OCI-LY7 (cell line): ENCODE measurements around the gene SPG11. TPM values are rescaled to one million over a fixed set of nuclear protein-coding genes. Genes with fewer than 3 reads are reported as not detected.

Source experiments
- BruUV-seq: library from RNA; stranded (reverse); fragments of 400-500 nt; replicated peaks from 2 replicates; lab custom pipeline; 2021; lab: Mats Ljungman, UMichigan
- CTCF ChIA-PET: fragments of 300-600 bp; sonication (Branson Sonifier 250); formaldehyde crosslinking; loops from one replicate; lab custom pipeline; 2022; ENCODE audit warnings: antibody characterized with exemption; ENCODE audit not compliant: unreplicated experiment; lab: Charles Lee
- POLR2A ChIA-PET: fragments of 300-600 bp; sonication (Branson Sonifier 250); formaldehyde crosslinking; loops from one replicate; lab custom pipeline; 2022; ENCODE audit warnings: antibody characterized with exemption; lab: Charles Lee
- DNase-seq: peaks from one replicate; pipeline ENCODE4 v3.0.0-alpha.2; 2015; ENCODE audit warnings: low spot score
- H2AFZ ChIP-seq: fragments of 200-600 bp; sonication (generic), shearing (Covaris generic); 2 replicates; pipeline ENCODE4 v1.6.1; 2014; ENCODE audit warnings: mild to moderate bottlenecking, antibody characterized with exemption, low read length, moderate library complexity
- H3K27ac ChIP-seq: fragments of 200-600 bp; sonication (generic); 2 replicates; pipeline ENCODE4 v1.5.1; 2014; ENCODE audit warnings: mixed run types, low read depth, mild to moderate bottlenecking, moderate library complexity, low read length, inconsistent platforms; ENCODE audit not compliant: poor library complexity, severe bottlenecking
- H3K36me3 ChIP-seq: fragments of 200-600 bp; sonication (generic); 2 replicates; pipeline ENCODE4 v1.6.1; 2014; ENCODE audit warnings: mild to moderate bottlenecking, antibody characterized with exemption, low read length, moderate library complexity, mixed read lengths; ENCODE audit not compliant: insufficient read depth
- H3K4me1 ChIP-seq: fragments of 200-600 bp; sonication (generic); 2 replicates; pipeline ENCODE4 v1.5.1; 2014; ENCODE audit warnings: mild to moderate bottlenecking, low read length; ENCODE audit not compliant: insufficient read depth, poor library complexity, severe bottlenecking
- H3K4me2 ChIP-seq: fragments of 200-600 bp; sonication (generic); 2 replicates; pipeline ENCODE4 v1.6.1; 2014; ENCODE audit warnings: mild to moderate bottlenecking, low read length
- H3K4me3 ChIP-seq: fragments of 200-600 bp; sonication (generic); 2 replicates; pipeline ENCODE4 v1.5.1; 2014; ENCODE audit warnings: mild to moderate bottlenecking, low read depth, low read length; ENCODE audit not compliant: poor library complexity, severe bottlenecking
- H3K79me2 ChIP-seq: fragments of 200-600 bp; sonication (generic); 2 replicates; pipeline ENCODE4 v1.6.1; 2016; ENCODE audit warnings: low read depth, mild to moderate bottlenecking, low read length, moderate library complexity, mixed read lengths; ENCODE audit not compliant: insufficient read depth
- H3K9me2 ChIP-seq: fragments of 200-600 bp; sonication (generic); 2 replicates; pipeline ENCODE4 v1.6.1; 2016; ENCODE audit warnings: mild to moderate bottlenecking, low read length, mixed read lengths; ENCODE audit not compliant: insufficient read depth
- H3K9me3 ChIP-seq: fragments of 200-600 bp; sonication (generic); 2 replicates; pipeline ENCODE4 v1.6.1; 2014; ENCODE audit warnings: mild to moderate bottlenecking, mixed run types, low read length, mixed read lengths
- H4K20me1 ChIP-seq: fragments of 200-600 bp; sonication (generic); 2 replicates; pipeline ENCODE4 v1.6.1; 2014; ENCODE audit warnings: mild to moderate bottlenecking, antibody characterized with exemption, low read length, moderate library complexity, mixed read lengths; ENCODE audit not compliant: insufficient read depth
- CTCF ChIP-seq: fragments of 200-600 bp; sonication (generic); conservative IDR thresholded peaks from 2 replicates; pipeline ENCODE4 v1.5.1; 2014; ENCODE audit warnings: mild to moderate bottlenecking, antibody characterized with exemption, low read length, moderate library complexity, mixed read lengths
- EZH2phosphoT487 ChIP-seq: fragments of 200-600 bp; sonication (generic); IDR thresholded peaks from 2 replicates; pipeline ENCODE4 v1.6.1; 2018; ENCODE audit warnings: low read depth, borderline replicate concordance, mild to moderate bottlenecking, mixed run types, antibody characterized with exemption, low read length, moderate library complexity, mixed read lengths
- intact Hi-C: fragments of 100-400 bp; cut with micrococcal nuclease; formaldehyde crosslinking; loops from one replicate; pipeline ENCODE4 v1.10.0; 2022; ENCODE audit not compliant: unreplicated experiment
- total RNA-seq, 2 experiments: library from RNA; depleted of rRNA in 1 of 2; stranded (reverse); fragments of >200 nt in 1 of 2; shearing (Covaris generic) in 1 of 2; gene quantifications; 2 replicates each; pipeline ENCODE4 v1.2.3, GENCODE V29; 2014 to 2022

SPG11 gene
- total RNA-seq, 2 experiments from 2014 or later = 69.1 to 92.8 TPM

- Histone ChIP-seq H4K20me1 (no peaks in the 10 kb centered on the region), H3K4me2 (no peak overlapping the region), H3K79me2 (peaks cover 15% of the 10 kb centered on the region; the same call in 1 of the 2 replicates), H3K4me1 (no peaks in the 10 kb centered on the region), H3K27ac (no peak overlapping the region), H3K9me3 (no peaks in the 10 kb centered on the region), H3K4me3 (no peak overlapping the region), H3K9me2 (no peaks in the 10 kb centered on the region), H2AFZ (no peak overlapping the region), H3K36me3 (peaks cover 94% of the 10 kb centered on the region)
- ChIA-PET CTCF (no interaction called here), POLR2A (no interaction called here)
- no peak for TF ChIP-seq CTCF
- TF ChIP-seq EZH2phosphoT487 = no peak
- intact Hi-C loops = no loop called here
- no peak for DNase-seq
- no TSS peak for BruUV-seq
These were observed 15.8 kb downstream of the SPG11 start for GRCh38 chr15:44647637-44648036.

GRCh38 chr15:44647036-44647435 lies 16.4 kb downstream of the SPG11 start:
- Histone ChIP-seq H3K36me3 (peaks cover 92% of the 10 kb centered on the region), H3K4me3 (no peak overlapping the region), H3K79me2 (peaks cover 16% of the 10 kb centered on the region; the same call in 1 of the 2 replicates), H4K20me1 (no peaks in the 10 kb centered on the region), H3K27ac (no peak overlapping the region), H2AFZ (no peak overlapping the region), H3K4me1 (no peaks in the 10 kb centered on the region), H3K9me3 (no peaks in the 10 kb centered on the region), H3K4me2 (no peak overlapping the region), H3K9me2 (no peaks in the 10 kb centered on the region)
- no peak for DNase-seq
- TF ChIP-seq CTCF (no peak), EZH2phosphoT487 (no peak)
- intact Hi-C loops = no loop called here
- no TSS peak for BruUV-seq
- ChIA-PET CTCF (no interaction called here), POLR2A (interaction anchor here (0.8 kb wide), 1 partner anchor 16 kb away, joined by 3 read pairs; no protein-coding TSS in a partner anchor)

GRCh38 chr15:44646460-44646859 lies 17.0 kb downstream of the SPG11 start:
- Histone ChIP-seq H4K20me1 (no peaks in the 10 kb centered on the region), H2AFZ (no peak overlapping the region), H3K79me2 (peaks cover 16% of the 10 kb centered on the region; the same call in 1 of the 2 replicates), H3K9me2 (no peaks in the 10 kb centered on the region), H3K9me3 (no peaks in the 10 kb centered on the region), H3K4me1 (no peaks in the 10 kb centered on the region), H3K4me2 (no peak overlapping the region), H3K4me3 (no peak overlapping the region), H3K36me3 (peaks cover 92% of the 10 kb centered on the region), H3K27ac (no peak overlapping the region)
- ChIA-PET CTCF (no interaction called here), POLR2A (interaction anchor here (0.7 to 0.8 kb wide), 2 partner anchors 16 to 17 kb away, joined by 3 read pairs; partner anchors contain the start of gene SPG11)
- no peak for TF ChIP-seq EZH2phosphoT487
- TF ChIP-seq CTCF = no peak
- DNase-seq = no peak
- BruUV-seq = no TSS peak
- intact Hi-C loops = no loop called here
